A549 (cell line): ENCODE data around the gene ADGRL2. TPM values are rescaled to one million over a fixed set of nuclear protein-coding genes. Genes with fewer than 3 reads are reported as not detected.

ENCODE experiments used
- ATAC-seq, 2 experiments: fragments of 200-7000 bp in 1 of 2; fragments of >200 bp in 1 of 2; cut with Nextera tagmentation in 1 of 2; cut with Tn5 transposase in 1 of 2; 3 replicates each; pipeline versions ENCODE4 v1.8.0 to v1.9.1; 2018 to 2020; ENCODE audit warnings: mild to moderate bottlenecking in 1 of 2, moderate library complexity in 1 of 2
- CTCF ChIA-PET: fragments of 300-600 bp; sonication (Branson Sonifier 250); formaldehyde crosslinking; extraction: SDS; loops from one replicate; lab custom pipeline; 2021; ENCODE audit warnings: antibody characterized with exemption, inconsistent platforms; lab: Yijun Ruan, JAX
- POLR2A ChIA-PET: fragments of 350-600 bp; formaldehyde crosslinking; extraction: SDS; loops from one replicate; lab custom pipeline; 2021; ENCODE audit warnings: antibody characterized with exemption, inconsistent platforms; lab: Yijun Ruan, JAX
- DNase-seq, 2 experiments: peaks; one replicate each; pipeline versions ENCODE4 v3.0.0 to v3.0.0-alpha.2; 2011 to 2016; ENCODE audit warnings: low read depth in 1 of 2, low spot score in 1 of 2
- FAIRE-seq: peaks from 2 replicates; lab custom pipeline; 2011; peaks lifted over from hg19 to GRCh38; lab: Jason Lieb, UNC
- H3K27ac ChIP-seq, 2 experiments: fragments of >200 bp; sonication (Bioruptor Twin); formaldehyde crosslinking; 3 replicates each; pipeline ENCODE4 v1.5.1; 2016 to 2017
- H3K4me1 ChIP-seq: fragments of >200 bp; sonication (Bioruptor Twin); formaldehyde crosslinking; 3 replicates; pipeline ENCODE4 v1.6.1; 2016
- H3K4me2 ChIP-seq: fragments of >200 bp; sonication (Bioruptor Twin); formaldehyde crosslinking; 3 replicates; pipeline ENCODE4 v1.6.1; 2016
- H3K4me3 ChIP-seq: fragments of >200 bp; sonication (Bioruptor Twin); formaldehyde crosslinking; 3 replicates; pipeline ENCODE4 v1.5.1; 2016
- H3K9me3 ChIP-seq: fragments of >200 bp; sonication (Bioruptor Twin); formaldehyde crosslinking; 3 replicates; pipeline ENCODE4 v1.6.1; 2016
- BHLHE40 ChIP-seq: IDR thresholded peaks from 2 replicates; pipeline ENCODE4 v1.6.1; 2012; ENCODE audit warnings: low read depth, low read length, inconsistent platforms
- CBX2 ChIP-seq: fragments of 200-600 bp; sonication (generic); IDR thresholded peaks from 2 replicates; pipeline ENCODE4 v1.6.1; 2016; ENCODE audit warnings: low read depth, mild to moderate bottlenecking, borderline replicate concordance
- CEBPB ChIP-seq, 2 experiments: fragments of >200 bp in 1 of 2; sonication (Bioruptor Twin) in 1 of 2; formaldehyde crosslinking in 1 of 2; IDR thresholded peaks; 2 replicates each; pipeline ENCODE4 v1.6.1; 2012 to 2016
- CHD4 ChIP-seq: fragments of 200-600 bp; sonication (generic); IDR thresholded peaks from 2 replicates; pipeline ENCODE4 v1.6.1; 2016; ENCODE audit warnings: antibody characterized with exemption, mild to moderate bottlenecking, borderline replicate concordance
- EHF ChIP-seq: fragments of 250-450 bp; sonication (Bioruptor Pico); IDR thresholded peaks from 2 replicates; pipeline ENCODE4 v1.5.0; 2020; ENCODE audit warnings: mild to moderate bottlenecking
- EP300 ChIP-seq, 2 experiments: fragments of >200 bp; sonication (Bioruptor Twin); formaldehyde crosslinking; IDR thresholded peaks; 2 replicates in 1 of 2; 3 replicates in 1 of 2; pipeline ENCODE4 v1.6.1; 2016 to 2017
- HDAC2 ChIP-seq: fragments of 200-600 bp; sonication (generic); IDR thresholded peaks from 2 replicates; pipeline ENCODE4 v1.6.1; 2016
- HOXA7 ChIP-seq: fragments of 250-450 bp; sonication (Bioruptor Pico); IDR thresholded peaks from 2 replicates; pipeline ENCODE4 v1.5.0; 2020; ENCODE audit warnings: mild to moderate bottlenecking, moderate library complexity
- MAFK ChIP-seq: fragments of 450-650 bp; IDR thresholded peaks from 2 replicates; pipeline ENCODE4 v1.6.1; 2014; ENCODE audit not compliant: partially characterized antibody
- MYC ChIP-seq: IDR thresholded peaks from 2 replicates; pipeline ENCODE4 v1.6.1; 2012; ENCODE audit warnings: mild to moderate bottlenecking, inconsistent platforms, low read length, improper control_type of control experiment, borderline replicate concordance
- NFE2L2 ChIP-seq: fragments of 150-350 bp; conservative IDR thresholded peaks from 2 replicates; pipeline ENCODE4 v1.6.1; 2014; ENCODE audit warnings: low read length
- RCOR1 ChIP-seq: fragments of 150-350 bp; IDR thresholded peaks from 2 replicates; pipeline ENCODE4 v1.6.1; 2014; ENCODE audit warnings: antibody characterized with exemption, low read length, low read depth
- SREBF2 ChIP-seq: fragments of 450-650 bp; IDR thresholded peaks from 2 replicates; pipeline ENCODE4 v1.6.1; 2014; ENCODE audit warnings: mild to moderate bottlenecking, moderate library complexity
- TFCP2L1 ChIP-seq: fragments of 250-450 bp; sonication (Bioruptor Pico); IDR thresholded peaks from 2 replicates; pipeline ENCODE4 v1.5.0; 2021; ENCODE audit warnings: mild to moderate bottlenecking
- ZC3H11A ChIP-seq: fragments of 450-650 bp; IDR thresholded peaks from 2 replicates; pipeline ENCODE4 v1.6.1; 2014; ENCODE audit warnings: antibody characterized with exemption, mild to moderate bottlenecking
- ZFP36 ChIP-seq: fragments of 450-650 bp; IDR thresholded peaks from 2 replicates; pipeline ENCODE4 v1.6.1; 2014; ENCODE audit warnings: borderline replicate concordance; ENCODE audit not compliant: partially characterized antibody
- WGBS: methylation state at CpG from one replicate; pipeline ENCODE4 v1.1.6; 2017; ENCODE audit errors: missing lambda C conversion rate; 5-methylcytosine and 5-hydroxymethylcytosine counted together
- polyA plus RNA-seq, 4 experiments: library from polyadenylated mRNA; depleted of rRNA in 3 of 4; stranded (reverse); fragments of >200 nt; fragmentation: RNase III in 1 of 4; extraction: RNeasy Plus Mini Kit Qiagen cat#74134 plus additional on column Dnase treatment in 1 of 4; gene quantifications; 2 replicates in 3 of 4; 3 replicates in 1 of 4; pipeline ENCODE4 v1.2.3, GENCODE V29; 2011 to 2017
- TF ChIP-seq, protein P1 (sequence below): fragments of >200 bp; sonication (Bioruptor Twin); formaldehyde crosslinking; IDR thresholded peaks from 3 replicates; pipeline ENCODE4 v1.5.1; 2016
- TF ChIP-seq, protein P2 (sequence below): fragments of 200-600 bp; sonication (generic); IDR thresholded peaks from 2 replicates; pipeline ENCODE4 v1.6.1; 2016; ENCODE audit warnings: antibody characterized with exemption, mild to moderate bottlenecking, moderate library complexity
- TF ChIP-seq, protein P3 (sequence below): IDR thresholded peaks from 2 replicates; pipeline ENCODE4 v1.6.1; 2012
- TF ChIP-seq, protein P4 (sequence below): fragments of 250-450 bp; sonication (Bioruptor Pico); IDR thresholded peaks from 2 replicates; pipeline ENCODE4 v1.5.0; 2020; ENCODE audit warnings: low read depth, mild to moderate bottlenecking, moderate library complexity

The ADGRL2 gene
- polyA plus RNA-seq, 2 of the 4 experiments (the other 2 are of a cell fraction): 12.8 to 24.1 TPM

DNA sequence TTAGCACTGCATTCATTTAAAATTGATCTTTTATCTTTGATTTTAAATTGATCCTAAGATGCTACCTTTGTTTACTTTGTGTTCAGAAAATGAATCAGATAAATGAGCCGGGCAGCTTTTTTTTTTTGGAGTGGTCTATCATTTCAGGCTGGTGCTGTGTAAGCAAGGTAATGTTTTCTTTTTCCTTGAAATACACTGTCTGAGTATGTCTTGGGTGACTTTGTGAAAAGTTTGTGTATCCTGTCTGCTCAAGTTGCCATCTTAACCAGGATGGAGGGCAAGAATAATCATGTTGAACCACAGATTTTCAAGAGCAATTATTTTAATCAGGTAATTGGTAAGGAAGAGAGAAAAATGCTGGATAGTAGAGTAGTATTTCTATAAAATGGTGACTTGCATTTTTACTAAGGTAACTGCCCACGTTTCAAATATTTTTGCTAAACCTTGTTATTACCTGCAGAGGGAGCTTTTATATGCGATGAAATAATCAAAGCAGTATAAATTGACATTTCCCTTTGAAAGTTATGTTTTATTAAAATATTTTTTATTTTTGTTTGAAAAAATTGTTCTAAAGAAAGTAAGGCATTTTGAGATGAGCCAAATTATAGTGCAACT lies 11.1 kb downstream of the ADGRL2 start (continued):
- TF ChIP-seq, protein P1, sequence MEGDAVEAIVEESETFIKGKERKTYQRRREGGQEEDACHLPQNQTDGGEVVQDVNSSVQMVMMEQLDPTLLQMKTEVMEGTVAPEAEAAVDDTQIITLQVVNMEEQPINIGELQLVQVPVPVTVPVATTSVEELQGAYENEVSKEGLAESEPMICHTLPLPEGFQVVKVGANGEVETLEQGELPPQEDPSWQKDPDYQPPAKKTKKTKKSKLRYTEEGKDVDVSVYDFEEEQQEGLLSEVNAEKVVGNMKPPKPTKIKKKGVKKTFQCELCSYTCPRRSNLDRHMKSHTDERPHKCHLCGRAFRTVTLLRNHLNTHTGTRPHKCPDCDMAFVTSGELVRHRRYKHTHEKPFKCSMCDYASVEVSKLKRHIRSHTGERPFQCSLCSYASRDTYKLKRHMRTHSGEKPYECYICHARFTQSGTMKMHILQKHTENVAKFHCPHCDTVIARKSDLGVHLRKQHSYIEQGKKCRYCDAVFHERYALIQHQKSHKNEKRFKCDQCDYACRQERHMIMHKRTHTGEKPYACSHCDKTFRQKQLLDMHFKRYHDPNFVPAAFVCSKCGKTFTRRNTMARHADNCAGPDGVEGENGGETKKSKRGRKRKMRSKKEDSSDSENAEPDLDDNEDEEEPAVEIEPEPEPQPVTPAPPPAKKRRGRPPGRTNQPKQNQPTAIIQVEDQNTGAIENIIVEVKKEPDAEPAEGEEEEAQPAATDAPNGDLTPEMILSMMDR: peak; percentile 39; the same call in 2 of the 3 replicates
- TF ChIP-seq EP300 (IDR thresholded peaks at IDR 0.05): no peak
- TF ChIP-seq CHD4: no peak
- TF ChIP-seq TFCP2L1 (CRISPR knock-in tag): no peak
- TF ChIP-seq ZFP36: no peak
- TF ChIP-seq, protein P2, sequence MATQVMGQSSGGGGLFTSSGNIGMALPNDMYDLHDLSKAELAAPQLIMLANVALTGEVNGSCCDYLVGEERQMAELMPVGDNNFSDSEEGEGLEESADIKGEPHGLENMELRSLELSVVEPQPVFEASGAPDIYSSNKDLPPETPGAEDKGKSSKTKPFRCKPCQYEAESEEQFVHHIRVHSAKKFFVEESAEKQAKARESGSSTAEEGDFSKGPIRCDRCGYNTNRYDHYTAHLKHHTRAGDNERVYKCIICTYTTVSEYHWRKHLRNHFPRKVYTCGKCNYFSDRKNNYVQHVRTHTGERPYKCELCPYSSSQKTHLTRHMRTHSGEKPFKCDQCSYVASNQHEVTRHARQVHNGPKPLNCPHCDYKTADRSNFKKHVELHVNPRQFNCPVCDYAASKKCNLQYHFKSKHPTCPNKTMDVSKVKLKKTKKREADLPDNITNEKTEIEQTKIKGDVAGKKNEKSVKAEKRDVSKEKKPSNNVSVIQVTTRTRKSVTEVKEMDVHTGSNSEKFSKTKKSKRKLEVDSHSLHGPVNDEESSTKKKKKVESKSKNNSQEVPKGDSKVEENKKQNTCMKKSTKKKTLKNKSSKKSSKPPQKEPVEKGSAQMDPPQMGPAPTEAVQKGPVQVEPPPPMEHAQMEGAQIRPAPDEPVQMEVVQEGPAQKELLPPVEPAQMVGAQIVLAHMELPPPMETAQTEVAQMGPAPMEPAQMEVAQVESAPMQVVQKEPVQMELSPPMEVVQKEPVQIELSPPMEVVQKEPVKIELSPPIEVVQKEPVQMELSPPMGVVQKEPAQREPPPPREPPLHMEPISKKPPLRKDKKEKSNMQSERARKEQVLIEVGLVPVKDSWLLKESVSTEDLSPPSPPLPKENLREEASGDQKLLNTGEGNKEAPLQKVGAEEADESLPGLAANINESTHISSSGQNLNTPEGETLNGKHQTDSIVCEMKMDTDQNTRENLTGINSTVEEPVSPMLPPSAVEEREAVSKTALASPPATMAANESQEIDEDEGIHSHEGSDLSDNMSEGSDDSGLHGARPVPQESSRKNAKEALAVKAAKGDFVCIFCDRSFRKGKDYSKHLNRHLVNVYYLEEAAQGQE: no peak
- TF ChIP-seq CBX2: no peak
- TF ChIP-seq CEBPB (IDR thresholded peaks at IDR 0.05): no peak
- peak; percentile 78 for TF ChIP-seq NFE2L2
- no peak for TF ChIP-seq BHLHE40
- peak; percentile 75 for TF ChIP-seq MAFK

DNA sequence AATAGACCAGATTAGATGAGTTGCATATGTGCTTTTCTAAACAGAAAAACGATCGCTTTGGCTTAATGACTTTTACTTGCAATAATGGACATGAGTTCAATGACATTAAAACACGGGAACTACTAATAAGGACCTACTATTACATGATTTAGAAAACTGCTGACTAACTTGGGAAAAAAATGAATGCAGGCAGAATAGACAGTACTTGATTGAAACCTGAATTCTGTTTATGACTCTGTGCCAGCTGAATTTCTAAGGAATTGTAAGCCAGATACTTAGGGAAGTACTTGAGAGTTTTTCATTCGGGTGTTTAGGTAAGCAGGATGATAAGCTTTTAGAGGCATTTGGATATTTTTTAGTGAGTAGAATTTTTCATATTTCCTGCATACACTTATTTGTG lies 12.0 kb downstream of the ADGRL2 start:
- DNase-seq: peak in 1 of 2 experiments; percentile 34
- WGBS: 10% methylated on average over 4 of the region's 4 CpGs
- TF ChIP-seq MYC (no peak), RCOR1 (no peak), HOXA7 (CRISPR knock-in tag) (no peak), ZC3H11A (no peak), HDAC2 (no peak), SREBF2 (no peak), EHF (CRISPR knock-in tag) (no peak)
- TF ChIP-seq, protein P3, sequence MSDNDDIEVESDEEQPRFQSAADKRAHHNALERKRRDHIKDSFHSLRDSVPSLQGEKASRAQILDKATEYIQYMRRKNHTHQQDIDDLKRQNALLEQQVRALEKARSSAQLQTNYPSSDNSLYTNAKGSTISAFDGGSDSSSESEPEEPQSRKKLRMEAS: no peak
- TF ChIP-seq, protein P4, sequence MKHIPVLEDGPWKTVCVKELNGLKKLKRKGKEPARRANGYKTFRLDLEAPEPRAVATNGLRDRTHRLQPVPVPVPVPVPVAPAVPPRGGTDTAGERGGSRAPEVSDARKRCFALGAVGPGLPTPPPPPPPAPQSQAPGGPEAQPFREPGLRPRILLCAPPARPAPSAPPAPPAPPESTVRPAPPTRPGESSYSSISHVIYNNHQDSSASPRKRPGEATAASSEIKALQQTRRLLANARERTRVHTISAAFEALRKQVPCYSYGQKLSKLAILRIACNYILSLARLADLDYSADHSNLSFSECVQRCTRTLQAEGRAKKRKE (CRISPR knock-in tag): no peak
- no peak for FAIRE-seq
- no peaks in the 10 kb centered on the region for H3K9me3 ChIP-seq
- peak overlapping the region; percentile 3; the same call in 1 of the 3 replicates for H3K4me3 ChIP-seq
- peaks cover 18% of the 10 kb centered on the region; the same call in 2 of the 3 replicates for H3K4me1 ChIP-seq
- peak overlapping the region; percentile 65 to 78; a peak in 4 of 6 replicates for H3K27ac ChIP-seq
- POLR2A ChIA-PET: interaction anchor here (1.2 kb wide), 1 partner anchor 11 kb away, joined by 3 read pairs; no protein-coding TSS in a partner anchor
- peak overlapping the region; percentile 85 for H3K4me2 ChIP-seq
- CTCF ChIA-PET: no interaction called here
- no peak for ATAC-seq
